Mesodermal cell (in vitro differentiated cells): ENCODE results near the gene NAV2.
A peak's percentile ranks its signal among the peaks of the same experiment; 100 is the strongest.
"Not testable (repeated sequence)": the region's sequence is repeated elsewhere in the genome, so short reads cannot be mapped to it uniquely, and the experiment has no call there.

Experiments used
- H3K27ac ChIP-seq: 2 replicates; pipeline ENCODE4 v1.7.0; 2013; ENCODE audit warnings: mild to moderate bottlenecking, low read depth, low read length, moderate library complexity; ENCODE audit not compliant: severe bottlenecking
- H3K36me3 ChIP-seq: 2 replicates; pipeline ENCODE4 v1.7.1; 2013; ENCODE audit warnings: mild to moderate bottlenecking, low read length, moderate library complexity; ENCODE audit not compliant: control insufficient read depth, insufficient read depth
- H3K4me1 ChIP-seq: one replicate; pipeline ENCODE4 v1.7.1; 2013; ENCODE audit warnings: mild to moderate bottlenecking, low read length; ENCODE audit not compliant: insufficient read depth, control insufficient read depth, poor library complexity, severe bottlenecking
- H3K4me3 ChIP-seq: 2 replicates; pipeline ENCODE4 v1.7.0; 2013; ENCODE audit warnings: low read length, control low read depth, mild to moderate bottlenecking; ENCODE audit not compliant: insufficient read depth, poor library complexity, severe bottlenecking; ENCODE audit errors: extremely low read depth
- H3K9me3 ChIP-seq: 2 replicates; pipeline ENCODE4 v1.7.1; 2013; ENCODE audit warnings: mild to moderate bottlenecking, low read length, moderate library complexity; ENCODE audit not compliant: control insufficient read depth
- WGBS, 2 experiments: methylation state at CpG; one replicate each; pipeline ENCODE4 v1.1.5; 2013; ENCODE audit warnings: missing lambda C conversion rate in 2 of 2; ENCODE audit not compliant: insufficient coverage in 2 of 2; 5-methylcytosine and 5-hydroxymethylcytosine counted together

The NAV2 gene

GRCh38 chr11:19960410-19960809 lies 247.8 kb downstream of the NAV2 start:
- not testable (repeated sequence) for H3K9me3 ChIP-seq, H3K4me3 ChIP-seq, H3K36me3 ChIP-seq, H3K27ac ChIP-seq
- WGBS, 2 experiments: 88 to 100% methylated on average over 1 to 3 of the region's 3 CpGs
- peaks cover 11% of the 10 kb centered on the region for H3K4me1 ChIP-seq

- no peak overlapping the region for H3K27ac ChIP-seq
- 85 to 100% methylated on average over 1 to 2 of the region's 4 CpGs for WGBS, 2 experiments
- H3K4me1 ChIP-seq: peaks cover 11% of the 10 kb centered on the region
- no peaks in the 10 kb centered on the region for H3K36me3 ChIP-seq
- H3K9me3 ChIP-seq: no peaks in the 10 kb centered on the region
- no peak overlapping the region for H3K4me3 ChIP-seq
These were observed 248.6 kb downstream of the NAV2 start for GRCh38 chr11:19961225-19961624.

- H3K9me3 ChIP-seq: no peaks in the 10 kb centered on the region
- 95 to 100% methylated on average over 3 to 4 of the region's 4 CpGs for WGBS, 2 experiments
- no peak overlapping the region for H3K27ac ChIP-seq
These were observed 249.6 kb downstream of the NAV2 start for GRCh38 chr11:19962053-19962800.

GRCh38 chr11:19962801-19963175 lies 250.2 kb downstream of the NAV2 start:
- WGBS, 2 experiments: 98 to 100% methylated on average over 3 of the region's 4 CpGs
- H3K27ac ChIP-seq: peak overlapping the region; percentile 23
- peaks cover 3% of the 10 kb centered on the region for H3K36me3 ChIP-seq
- H3K4me1 ChIP-seq: peaks cover 3% of the 10 kb centered on the region
- no peak overlapping the region for H3K4me3 ChIP-seq
- H3K9me3 ChIP-seq: no peaks in the 10 kb centered on the region

More at GRCh38 chr11:19962053-19962800, 249.6 kb downstream of the NAV2 start:
- no peak overlapping the region for H3K4me3 ChIP-seq
- peaks cover 3% of the 10 kb centered on the region for H3K36me3 ChIP-seq
- peaks cover 7% of the 10 kb centered on the region for H3K4me1 ChIP-seq

- Histone ChIP-seq H3K4me1 (no peaks in the 10 kb centered on the region), H3K4me3 (no peak overlapping the region), H3K9me3 (no peaks in the 10 kb centered on the region), H3K36me3 (peaks cover 3% of the 10 kb centered on the region), H3K27ac (no peak overlapping the region)
- WGBS, 2 experiments: 88 to 96% methylated on average over 9 to 10 of the region's 13 CpGs
These were observed 251.2 kb downstream of the NAV2 start for GRCh38 chr11:19963697-19964387.

- H3K27ac ChIP-seq: no peak overlapping the region
- H3K4me3 ChIP-seq: no peak overlapping the region
- H3K9me3 ChIP-seq: no peaks in the 10 kb centered on the region
- H3K4me1 ChIP-seq: no peaks in the 10 kb centered on the region
- 82 to 90% methylated on average over 3 to 4 of the region's 4 CpGs for WGBS, 2 experiments
- H3K36me3 ChIP-seq: peaks cover 3% of the 10 kb centered on the region
These were observed 253.8 kb downstream of the NAV2 start for GRCh38 chr11:19966441-19966840.

GRCh38 chr11:19966927-19967326 lies 254.3 kb downstream of the NAV2 start:
- Histone ChIP-seq H3K36me3 (peaks cover 3% of the 10 kb centered on the region), H3K4me1 (no peaks in the 10 kb centered on the region), H3K9me3 (no peaks in the 10 kb centered on the region), H3K27ac (no peak overlapping the region), H3K4me3 (no peak overlapping the region)
- 82 to 94% methylated on average over 4 of the region's 4 CpGs for WGBS, 2 experiments

GRCh38 chr11:19967787-19968186 lies 255.2 kb downstream of the NAV2 start:
- Histone ChIP-seq H3K27ac (no peak overlapping the region), H3K4me1 (no peaks in the 10 kb centered on the region), H3K36me3 (peaks cover 3% of the 10 kb centered on the region), H3K4me3 (no peak overlapping the region), H3K9me3 (no peaks in the 10 kb centered on the region)
- 71 to 100% methylated on average over 1 of the region's 2 CpGs for WGBS, 2 experiments

GRCh38 chr11:19968860-19969259 lies 256.2 kb downstream of the NAV2 start:
- Histone ChIP-seq H3K9me3 (no peaks in the 10 kb centered on the region), H3K27ac (no peak overlapping the region), H3K4me3 (no peak overlapping the region), H3K36me3 (peaks cover 3% of the 10 kb centered on the region), H3K4me1 (no peaks in the 10 kb centered on the region)
- WGBS, 2 experiments: 84 to 92% methylated on average over 4 to 5 of the region's 5 CpGs

- Histone ChIP-seq H3K9me3 (no peaks in the 10 kb centered on the region), H3K27ac (no peak overlapping the region), H3K4me3 (no peak overlapping the region), H3K4me1 (peaks cover 3% of the 10 kb centered on the region), H3K36me3 (peaks cover 3% of the 10 kb centered on the region)
- WGBS, 2 experiments: 89 to 100% methylated on average over 2 to 4 of the region's 4 CpGs
These were observed 258.3 kb downstream of the NAV2 start for GRCh38 chr11:19970944-19971343.

GRCh38 chr11:19972091-19972490 lies 259.5 kb downstream of the NAV2 start:
- no peak overlapping the region for H3K27ac ChIP-seq
- H3K4me3 ChIP-seq: no peak overlapping the region
- H3K9me3 ChIP-seq: no peaks in the 10 kb centered on the region
- 100% methylated on average over 1 of the region's 2 CpGs; no CpG with 5 or more reads in 1 of the 2 experiments for WGBS, 2 experiments
- peaks cover 3% of the 10 kb centered on the region for H3K4me1 ChIP-seq
- no peaks in the 10 kb centered on the region for H3K36me3 ChIP-seq
